Endothelial cell of umbilical vein (primary cell): ENCODE results near the gene C15orf62. TPM values are rescaled to one million over a fixed set of nuclear protein-coding genes. Genes with fewer than 3 reads are reported as not detected.

ENCODE experiments used
- BruUV-seq: library from RNA; stranded (reverse); fragments of 400-500 nt; replicated peaks from 2 replicates; lab custom pipeline; 2021; lab: Mats Ljungman, UMichigan
- CTCF ChIA-PET: fragments of 300-600, 350-600 bp; sonication (Branson Sonifier 250); formaldehyde crosslinking; loops from one replicate; lab custom pipeline; 2021; ENCODE audit warnings: antibody characterized with exemption, inconsistent platforms; lab: Charles Lee
- POLR2A ChIA-PET: fragments of 300-600, 350-600 bp; sonication (Branson Sonifier 250); formaldehyde crosslinking; loops from one replicate; lab custom pipeline; 2021; ENCODE audit warnings: antibody characterized with exemption, inconsistent platforms; lab: Charles Lee
- DNase-seq: peaks from one replicate; pipeline ENCODE4 v3.0.0-alpha.2; 2011; ENCODE audit warnings: low read depth, low spot score
- FAIRE-seq: peaks from 2 replicates; lab custom pipeline; 2011; peaks lifted over from hg19 to GRCh38; lab: Jason Lieb, UNC
- H2AFZ ChIP-seq: 2 replicates; pipeline ENCODE4 v1.6.0; 2012; ENCODE audit warnings: low read depth, low read length, control low read depth, inconsistent platforms
- H3K27ac ChIP-seq: 2 replicates; pipeline ENCODE4 v1.5.1; 2011; ENCODE audit warnings: low read depth, mild to moderate bottlenecking, control low read depth, low read length, moderate library complexity; ENCODE audit not compliant: insufficient read depth
- H3K27me3 ChIP-seq, 2 experiments: 2 replicates each; pipeline versions ENCODE4 v1.6.0 to v1.6.1; 2011; ENCODE audit warnings: low read length in 2 of 2, mixed read lengths in 1 of 2; ENCODE audit not compliant: control insufficient read depth in 2 of 2, insufficient read depth in 2 of 2
- H3K36me3 ChIP-seq, 2 experiments: 2 replicates in 1 of 2; 3 replicates in 1 of 2; pipeline ENCODE4 v1.5.1; 2011; ENCODE audit warnings: low read length in 2 of 2, mild to moderate bottlenecking in 1 of 2, moderate library complexity in 1 of 2; ENCODE audit not compliant: control insufficient read depth in 2 of 2, insufficient read depth in 2 of 2; ENCODE audit errors: extremely low read depth in 1 of 2
- H3K4me1 ChIP-seq: 3 replicates; pipeline ENCODE4 v1.5.1; 2011; ENCODE audit warnings: mild to moderate bottlenecking, low read length; ENCODE audit not compliant: control insufficient read depth, insufficient read depth; ENCODE audit errors: extremely low read depth
- H3K4me2 ChIP-seq: 2 replicates; pipeline ENCODE4 v1.6.1; 2011; ENCODE audit warnings: low read length, control low read depth, mixed read lengths; ENCODE audit not compliant: insufficient read depth
- H3K4me3 ChIP-seq, 3 experiments: fragments of 200-600 bp in 1 of 3; sonication (generic), shearing (Covaris generic) in 1 of 3; replicated peaks in 1 of 3; 2 replicates each; pipeline ENCODE4 v1.5.1; 2011 to 2016; ENCODE audit warnings: control low read depth in 3 of 3, low read length in 3 of 3, mild to moderate bottlenecking in 2 of 3, inconsistent platforms in 1 of 3, low read depth in 1 of 3, moderate library complexity in 1 of 3; ENCODE audit not compliant: insufficient read depth in 1 of 3
- H3K79me2 ChIP-seq: 2 replicates; pipeline ENCODE4 v1.6.0; 2012; ENCODE audit warnings: low read length, inconsistent platforms; ENCODE audit not compliant: control insufficient read depth, insufficient read depth
- H3K9ac ChIP-seq: replicated peaks from 2 replicates; pipeline ENCODE3; 2011; ENCODE audit warnings: low read length, control low read depth; ENCODE audit not compliant: insufficient read depth; ENCODE audit errors: extremely low read depth
- H3K9me1 ChIP-seq: replicated peaks from 3 replicates; pipeline ENCODE4 v1.6.0; 2011; ENCODE audit warnings: mild to moderate bottlenecking, low read length; ENCODE audit not compliant: control insufficient read depth, insufficient read depth; ENCODE audit errors: extremely low read depth
- H3K9me3 ChIP-seq: replicated peaks from 2 replicates; pipeline ENCODE4 v1.5.1; 2012; ENCODE audit warnings: low read length, inconsistent platforms; ENCODE audit not compliant: control insufficient read depth, insufficient read depth
- H4K20me1 ChIP-seq: replicated peaks from 2 replicates; pipeline ENCODE3; 2011; ENCODE audit warnings: mild to moderate bottlenecking, low read length; ENCODE audit not compliant: control insufficient read depth, insufficient read depth; ENCODE audit errors: extremely low read depth
- CTCF ChIP-seq, 2 donors: IDR thresholded peaks; 1 replicate in 1 of 2; 2 replicates in 1 of 2; pipeline ENCODE4 v1.5.1; 2011; ENCODE audit warnings: low read length in 2 of 2, mild to moderate bottlenecking in 2 of 2, moderate library complexity in 2 of 2, control low read depth in 1 of 2, inconsistent platforms in 1 of 2, low read depth in 1 of 2; ENCODE audit not compliant: insufficient read depth in 1 of 2; ENCODE audit errors: extremely low read depth in 1 of 2
- EZH2 ChIP-seq: IDR thresholded peaks from 2 replicates; pipeline ENCODE4 v1.6.1; 2012; ENCODE audit warnings: borderline replicate concordance, low read depth, mild to moderate bottlenecking, moderate library complexity, low read length, inconsistent platforms; ENCODE audit not compliant: severe bottlenecking
- FOS ChIP-seq: IDR thresholded peaks from 2 replicates; pipeline ENCODE4 v1.6.1; 2011; ENCODE audit warnings: mild to moderate bottlenecking, low read length, moderate library complexity, borderline replicate concordance; ENCODE audit not compliant: insufficient read depth
- GATA2 ChIP-seq: IDR thresholded peaks from 2 replicates; pipeline ENCODE4 v1.7.0; 2011; ENCODE audit warnings: low read depth, mild to moderate bottlenecking, moderate library complexity, mixed read lengths, low read length; ENCODE audit not compliant: insufficient read length, insufficient read depth
- JUN ChIP-seq: IDR thresholded peaks from 2 replicates; pipeline ENCODE4 v1.6.1; 2011; ENCODE audit warnings: borderline replicate concordance, low read depth; ENCODE audit not compliant: insufficient read length, insufficient read depth
- MAX ChIP-seq: IDR thresholded peaks from 2 replicates; pipeline ENCODE4 v1.6.1; 2011; ENCODE audit not compliant: insufficient read depth, insufficient read length
- MYC ChIP-seq: IDR thresholded peaks from one replicate; pipeline ENCODE4 v1.6.1; 2011; ENCODE audit warnings: mild to moderate bottlenecking, low read depth, low read length
- POLR2A ChIP-seq: IDR thresholded peaks from 2 replicates; pipeline ENCODE4 v1.6.1; 2012; ENCODE audit warnings: low read depth, mild to moderate bottlenecking, control low read depth, low read length
- POLR2AphosphoS5 ChIP-seq: IDR thresholded peaks from 2 replicates; pipeline ENCODE4 v1.6.1; 2012; ENCODE audit warnings: low read depth, mild to moderate bottlenecking, control low read depth, low read length, moderate library complexity; ENCODE audit not compliant: insufficient read depth
- dilution Hi-C: fragments of 300-500 bp; cut with MboI; formaldehyde crosslinking; loops from one replicate; pipeline ENCODE4 v1.15.0; 2019; ENCODE audit warnings: low sequenced_read_pairs; ENCODE audit not compliant: extremely low pct_ligation_motif_present
- intact Hi-C: fragments of 100-400 bp; cut with micrococcal nuclease; formaldehyde crosslinking; loops from one replicate; pipeline ENCODE4 v1.10.0; 2022
- polyA plus RNA-seq, 4 experiments: library from polyadenylated mRNA; depleted of rRNA in 3 of 4; stranded (reverse) in 3 of 4; unstranded in 1 of 4; fragments of >200 nt; gene quantifications; 2 replicates each; pipeline versions ENCODE4 v1.2.1 to v1.2.3, GENCODE V29; 2011 to 2012; ENCODE audit warnings: missing spikeins in 1 of 4
- total RNA-seq: library from RNA; stranded (reverse); gene quantifications from 2 replicates; pipeline ENCODE4 v1.2.3, GENCODE V29; 2021

Gene C15orf62
- total and polyA plus RNA-seq, 2 donors (not counting 3 experiments of a cell fraction or from before 2014, with no cell fraction given): 0.12 to 0.38 TPM

DNA sequence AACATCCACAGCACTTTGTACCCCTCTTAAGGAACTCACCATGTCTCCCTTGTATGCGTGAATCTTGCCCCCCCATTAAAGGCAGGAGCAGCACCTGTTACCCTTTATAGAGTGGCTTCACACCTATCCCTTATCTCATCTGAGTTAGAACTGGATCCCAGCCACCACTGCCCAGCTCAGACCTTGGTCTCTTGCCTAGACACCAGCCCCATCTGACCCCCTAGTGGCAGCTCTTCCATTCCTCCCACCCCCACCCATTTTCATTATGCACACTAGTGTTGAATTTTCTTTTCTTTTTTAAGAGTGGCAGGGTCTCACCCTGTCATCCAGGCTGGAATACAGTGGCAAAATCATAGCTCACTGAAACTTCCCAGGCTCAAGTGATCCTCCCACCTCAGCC lies 33.9 kb downstream of the C15orf62 start:
- dilution Hi-C loops: no loop called here
- Histone ChIP-seq H3K27ac (no peak overlapping the region), H3K36me3 (peaks cover 0 to 2% of the 10 kb centered on the region in 2 experiments), H3K9me1 (no peaks in the 10 kb centered on the region), H2AFZ (no peak overlapping the region), H3K79me2 (peaks cover 31% of the 10 kb centered on the region), H3K9me3 (no peaks in the 10 kb centered on the region), H4K20me1 (no peaks in the 10 kb centered on the region), H3K27me3 (no peaks in the 10 kb centered on the region), H3K4me3 (no peak overlapping the region), H3K4me1 (peaks cover 14% of the 10 kb centered on the region), H3K9ac (no peak overlapping the region), H3K4me2 (no peak overlapping the region)
- intact Hi-C loops: loop anchor here (10.0 kb wide), 1 partner anchor 209 kb away; the partner anchor contains the start of gene KNL1
- FAIRE-seq: no peak
- BruUV-seq: no TSS peak
- no peak for DNase-seq
- CTCF ChIA-PET: interaction anchor here (0.7 to 1.2 kb wide), 2 partner anchors 10 to 19 kb away, joined by 3 to 5 read pairs; no protein-coding TSS in a partner anchor
- TF ChIP-seq POLR2A: no peak
- no peak for TF ChIP-seq FOS
- no peak for TF ChIP-seq JUN
- no peak for TF ChIP-seq MYC
- TF ChIP-seq CTCF (IDR thresholded peaks at IDR 0.05; ENCODE audit: extremely low read depth in 1 of 2, insufficient read depth in 1 of 2, low read depth in 1 of 2, low read length in 2 of 2): no peak
- TF ChIP-seq POLR2AphosphoS5: no peak
- TF ChIP-seq MAX: no peak
- TF ChIP-seq EZH2: no peak
- TF ChIP-seq GATA2: no peak
- POLR2A ChIA-PET: no interaction called here
